ENCODE data around the gene NOP14.
"Not testable (repeated sequence)": the region's sequence is repeated elsewhere in the genome, so short reads cannot be mapped to it uniquely, and the experiment has no call there.

Gene NOP14

DNA sequence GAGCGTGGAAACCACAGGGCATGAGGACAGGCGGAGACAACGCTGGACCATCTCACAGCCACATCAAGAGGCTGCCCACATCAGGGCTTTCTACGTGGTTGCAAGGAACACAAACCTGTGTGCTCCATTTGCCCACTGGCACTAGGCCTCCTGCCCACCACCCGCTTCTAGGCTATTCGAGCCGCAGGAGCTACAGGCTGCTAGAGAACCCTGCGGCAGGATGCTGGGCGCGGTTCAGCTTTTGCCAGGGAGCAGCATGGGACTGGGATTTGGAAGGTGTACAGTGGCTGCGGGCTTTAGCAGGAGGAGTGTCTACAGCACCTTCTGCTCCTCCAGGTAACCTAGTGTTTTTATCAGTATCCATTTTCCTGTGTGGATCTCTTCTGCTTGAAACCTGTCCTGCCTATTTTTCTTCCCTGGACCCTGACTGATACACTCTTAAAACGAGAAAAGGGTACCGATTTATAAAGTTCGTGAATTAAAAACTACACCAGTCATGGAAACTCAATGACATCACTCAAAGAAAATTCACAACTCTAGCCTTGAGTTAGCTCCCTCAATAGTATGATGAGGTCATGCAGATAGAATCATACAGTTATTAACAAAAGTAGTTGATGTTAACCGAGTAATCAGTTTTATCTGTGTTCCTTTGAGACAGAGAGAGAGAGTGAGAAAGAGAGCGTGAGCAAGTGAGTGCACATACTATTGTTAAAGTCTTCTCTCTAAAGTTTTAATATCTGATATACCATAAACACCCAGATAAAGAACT is 12.8 kb downstream of the NOP14 start:
- H3K27ac Mint-ChIP-seq: no peak overlapping the region
- peaks cover 79% of the 10 kb centered on the region for H3K36me3 Mint-ChIP-seq (ENCODE audit: low read depth)
- H3K9me3 Mint-ChIP-seq: no peaks in the 10 kb centered on the region
- TF ChIP-seq, protein P1, sequence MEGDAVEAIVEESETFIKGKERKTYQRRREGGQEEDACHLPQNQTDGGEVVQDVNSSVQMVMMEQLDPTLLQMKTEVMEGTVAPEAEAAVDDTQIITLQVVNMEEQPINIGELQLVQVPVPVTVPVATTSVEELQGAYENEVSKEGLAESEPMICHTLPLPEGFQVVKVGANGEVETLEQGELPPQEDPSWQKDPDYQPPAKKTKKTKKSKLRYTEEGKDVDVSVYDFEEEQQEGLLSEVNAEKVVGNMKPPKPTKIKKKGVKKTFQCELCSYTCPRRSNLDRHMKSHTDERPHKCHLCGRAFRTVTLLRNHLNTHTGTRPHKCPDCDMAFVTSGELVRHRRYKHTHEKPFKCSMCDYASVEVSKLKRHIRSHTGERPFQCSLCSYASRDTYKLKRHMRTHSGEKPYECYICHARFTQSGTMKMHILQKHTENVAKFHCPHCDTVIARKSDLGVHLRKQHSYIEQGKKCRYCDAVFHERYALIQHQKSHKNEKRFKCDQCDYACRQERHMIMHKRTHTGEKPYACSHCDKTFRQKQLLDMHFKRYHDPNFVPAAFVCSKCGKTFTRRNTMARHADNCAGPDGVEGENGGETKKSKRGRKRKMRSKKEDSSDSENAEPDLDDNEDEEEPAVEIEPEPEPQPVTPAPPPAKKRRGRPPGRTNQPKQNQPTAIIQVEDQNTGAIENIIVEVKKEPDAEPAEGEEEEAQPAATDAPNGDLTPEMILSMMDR (IDR thresholded peaks at IDR 0.05; ENCODE audit: unreplicated experiment in 3 of 3): no peak
- H3K4me1 Mint-ChIP-seq: no peaks in the 10 kb centered on the region
- H3K27me3 Mint-ChIP-seq (ENCODE audit: low read depth): no peaks in the 10 kb centered on the region
- no peak overlapping the region for H3K4me3 Mint-ChIP-seq

DNA sequence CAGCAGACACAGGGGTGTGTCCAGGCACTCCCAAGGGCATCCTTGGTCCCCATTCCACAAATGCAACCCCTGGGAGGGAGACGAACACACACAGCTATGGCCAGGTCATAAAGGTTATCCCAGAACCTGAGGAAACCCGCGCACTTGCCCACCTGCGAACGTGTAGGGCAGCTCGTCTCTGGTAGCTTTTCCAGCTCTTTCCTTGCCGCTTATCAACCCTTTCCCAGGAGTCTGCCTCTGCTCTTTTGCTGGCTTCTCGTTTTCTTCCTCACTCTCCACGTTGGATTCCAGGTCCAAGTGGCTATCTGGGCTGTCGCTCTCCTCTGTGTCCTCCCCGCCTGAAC is 13.5 kb downstream of the NOP14 start:
- TF ChIP-seq, protein P1 (IDR thresholded peaks at IDR 0.05; ENCODE audit: unreplicated experiment in 3 of 3): no peak
- Mint-ChIP-seq H3K27ac (no peak overlapping the region), H3K9me3 (no peaks in the 10 kb centered on the region), H3K4me3 (no peak overlapping the region), H3K27me3 (ENCODE audit: low read depth) (no peaks in the 10 kb centered on the region), H3K36me3 (ENCODE audit: low read depth) (peaks cover 84% of the 10 kb centered on the region), H3K4me1 (no peaks in the 10 kb centered on the region)

DNA sequence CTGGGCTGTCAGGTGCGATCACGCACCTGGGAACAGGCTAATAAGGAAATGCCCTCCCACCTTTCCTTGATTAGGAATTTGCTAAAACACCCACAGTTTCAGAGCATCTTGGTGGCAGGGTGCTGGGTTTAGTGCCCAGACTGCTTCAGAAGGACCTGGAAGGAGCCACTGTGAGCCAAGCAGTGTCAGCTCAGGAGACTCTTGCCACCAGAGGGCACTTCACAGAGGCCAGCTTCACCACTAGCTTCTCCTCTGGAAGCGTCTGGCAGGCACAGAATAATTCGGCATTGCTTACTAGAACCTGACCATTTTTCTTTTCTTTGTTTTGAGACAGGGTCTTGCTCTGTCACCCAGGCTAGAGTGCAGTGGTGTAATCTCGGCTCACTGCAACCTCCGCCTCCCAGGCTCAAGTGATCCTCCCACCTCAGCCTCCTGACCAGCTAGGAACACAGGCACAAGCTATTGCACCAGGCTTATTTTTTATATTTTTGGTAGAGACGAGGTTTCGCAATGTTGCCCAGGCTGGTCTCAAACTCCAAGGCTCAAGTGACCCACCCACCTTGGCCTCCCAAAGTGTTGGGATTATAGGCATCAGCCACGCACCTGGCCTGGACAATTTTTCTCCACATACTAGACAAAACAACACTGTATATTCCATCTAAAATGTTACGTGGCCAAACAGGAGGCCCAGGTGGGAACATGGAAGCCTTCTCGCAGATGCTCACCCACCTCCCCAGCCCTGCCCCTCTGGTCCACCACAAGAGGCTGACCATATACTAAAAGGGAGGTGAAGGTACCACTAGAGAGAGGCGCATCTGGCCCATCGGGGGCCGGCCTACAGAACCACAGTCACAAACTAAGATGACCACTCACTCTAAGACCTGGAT is 14.1 kb downstream of the NOP14 start:
- Mint-ChIP-seq H3K9me3 (no peaks in the 10 kb centered on the region), H3K27me3 (ENCODE audit: low read depth) (no peaks in the 10 kb centered on the region), H3K27ac (no peak overlapping the region), H3K36me3 (ENCODE audit: low read depth) (peaks cover 82% of the 10 kb centered on the region), H3K4me3 (no peak overlapping the region), H3K4me1 (no peaks in the 10 kb centered on the region)
- TF ChIP-seq, protein P1 (IDR thresholded peaks at IDR 0.05; ENCODE audit: unreplicated experiment in 3 of 3): peak in 2 of 3 experiments; percentile 20 to 22

DNA sequence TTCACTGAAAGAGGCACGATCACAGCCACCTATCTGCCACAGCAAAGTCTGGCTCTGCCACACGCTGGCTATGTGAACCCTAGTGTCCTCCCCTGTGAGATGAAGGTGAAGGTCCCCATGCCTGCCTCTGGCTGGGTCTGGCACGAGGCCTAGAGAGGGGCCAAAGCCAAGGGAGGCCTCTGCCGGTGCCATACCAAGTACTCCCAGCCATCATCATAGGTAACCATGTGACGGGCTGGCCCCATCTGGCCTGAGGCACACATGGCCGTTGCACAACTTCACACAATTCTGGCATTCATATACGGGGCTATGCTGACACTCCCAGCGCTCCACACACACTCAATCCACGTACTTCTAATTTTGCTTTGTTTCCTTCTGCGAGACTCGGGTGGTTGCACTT is 15.3 kb downstream of the NOP14 start:
- Mint-ChIP-seq H3K36me3 (ENCODE audit: low read depth) (peaks cover 80% of the 10 kb centered on the region), H3K27me3 (ENCODE audit: low read depth) (no peaks in the 10 kb centered on the region), H3K9me3 (no peaks in the 10 kb centered on the region), H3K4me3 (no peak overlapping the region), H3K4me1 (no peaks in the 10 kb centered on the region), H3K27ac (no peak overlapping the region)
- TF ChIP-seq, protein P1 (IDR thresholded peaks at IDR 0.05; ENCODE audit: unreplicated experiment in 3 of 3): no peak

DNA sequence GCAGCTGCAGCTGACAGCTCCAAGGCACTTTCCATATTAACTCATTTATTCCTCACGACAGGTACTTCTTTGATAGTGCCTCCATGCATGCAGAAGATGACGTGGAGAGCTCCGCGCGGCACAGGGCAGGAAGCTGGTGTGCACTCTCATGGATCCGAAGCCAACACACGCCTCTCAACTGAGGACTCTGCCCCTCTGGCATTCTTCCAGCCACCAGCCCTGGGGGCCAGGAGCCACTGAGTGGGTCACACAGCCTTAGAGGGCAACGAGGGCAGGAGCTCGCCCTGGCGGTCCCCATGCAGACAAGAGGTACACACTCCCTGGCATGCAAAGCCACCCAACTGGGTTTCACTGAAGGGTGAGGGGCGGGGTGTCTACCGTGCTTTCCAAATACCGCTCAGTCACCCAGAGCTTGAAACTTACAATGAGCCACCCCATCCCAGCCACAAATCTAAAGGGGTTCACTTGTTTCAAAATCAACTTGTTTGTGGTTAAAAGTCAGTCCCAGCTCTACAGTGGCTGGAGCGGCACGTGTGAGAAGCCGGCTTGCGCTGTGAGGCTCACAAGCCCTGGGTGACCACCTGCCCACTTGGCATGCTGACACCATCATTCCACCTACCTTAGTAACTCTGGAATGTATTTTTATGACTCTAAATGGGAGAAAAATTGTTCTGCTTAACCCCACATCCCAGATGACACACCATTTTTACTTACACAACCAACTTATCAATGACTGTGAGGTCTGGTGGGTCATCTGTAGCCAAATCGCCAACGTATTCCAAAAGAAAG is 16.2 kb downstream of the NOP14 start:
- H3K4me3 Mint-ChIP-seq: no peak overlapping the region
- TF ChIP-seq, protein P1 (IDR thresholded peaks at IDR 0.05; ENCODE audit: unreplicated experiment in 3 of 3): no peak
- no peaks in the 10 kb centered on the region for H3K9me3 Mint-ChIP-seq
- H3K4me1 Mint-ChIP-seq: no peaks in the 10 kb centered on the region
- H3K27ac Mint-ChIP-seq: no peak overlapping the region
- peaks cover 76% of the 10 kb centered on the region for H3K36me3 Mint-ChIP-seq (ENCODE audit: low read depth)
- H3K27me3 Mint-ChIP-seq (ENCODE audit: low read depth): no peaks in the 10 kb centered on the region

DNA sequence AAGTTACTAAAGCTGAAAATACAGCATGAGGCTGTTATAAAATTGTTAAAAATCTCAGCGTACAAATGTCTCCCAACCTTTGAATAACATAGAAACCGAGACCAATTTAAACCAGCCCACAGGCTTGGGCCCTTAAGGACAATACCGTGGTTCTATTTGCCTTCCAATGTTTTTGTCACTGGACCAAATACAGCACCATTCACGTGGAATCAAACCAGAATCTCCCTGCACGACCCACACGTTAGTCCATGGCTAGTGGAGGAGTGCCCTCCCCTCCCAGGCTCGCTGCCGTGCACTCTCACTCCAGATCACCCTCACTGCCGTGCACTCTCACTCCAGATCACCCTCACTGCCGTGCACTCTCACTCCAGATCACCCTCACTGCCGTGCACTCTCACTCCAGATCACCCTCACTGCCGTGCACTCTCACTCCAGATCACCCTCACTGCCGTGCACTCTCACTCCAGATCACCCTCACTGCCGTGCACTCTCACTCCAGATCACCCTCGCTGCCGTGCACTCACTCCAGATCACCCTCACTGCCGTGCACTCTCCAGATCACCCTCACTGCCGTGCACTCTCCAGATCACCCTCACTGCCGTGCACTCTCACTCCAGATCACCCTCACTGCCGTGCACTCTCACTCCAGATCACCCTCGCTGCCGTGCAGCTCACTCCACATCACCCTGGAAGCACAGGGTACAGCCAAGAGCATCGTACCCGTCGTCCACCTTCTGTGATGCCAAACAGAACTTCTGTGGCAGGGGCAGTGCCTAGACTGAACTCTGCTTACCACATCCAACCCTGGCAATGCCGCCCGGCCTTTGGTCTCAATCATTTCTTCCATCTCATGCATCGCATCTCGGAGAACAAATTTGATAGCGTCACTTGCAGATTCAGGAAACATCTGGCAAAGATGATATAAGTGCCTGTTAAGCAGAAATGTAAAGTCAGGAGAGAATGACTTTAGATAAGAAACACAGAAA is 17.3 kb downstream of the NOP14 start:
- not testable (repeated sequence) for H3K27me3 Mint-ChIP-seq (ENCODE audit: low read depth); H3K4me1 Mint-ChIP-seq; H3K9me3 Mint-ChIP-seq; H3K4me3 Mint-ChIP-seq; H3K27ac Mint-ChIP-seq
- peaks cover 70% of the 10 kb centered on the region for H3K36me3 Mint-ChIP-seq (ENCODE audit: low read depth)

All from nephron (organoid).